HG03064 (cell line): ENCODE data around the gene PPFIA2.

ENCODE experiments used
- ATAC-seq: cut with Tn5 transposase; IDR thresholded peaks from one replicate; pipeline ENCODE4 v1.9.1; 2021; ENCODE audit warnings: low read depth; ENCODE audit not compliant: unreplicated experiment

PPFIA2 gene

GRCh38 chr12:81294325-81295190 is 464.6 kb downstream of the PPFIA2 start:
- no peak for ATAC-seq

GRCh38 chr12:81288651-81289050 is 470.5 kb downstream of the PPFIA2 start:
- ATAC-seq = no peak

- no peak for ATAC-seq
Measured at GRCh38 chr12:81284137-81284536, 475.0 kb downstream of the PPFIA2 start.

GRCh38 chr12:81274637-81275529 is 484.3 kb downstream of the PPFIA2 start:
- ATAC-seq = no peak

GRCh38 chr12:81270385-81270784 is 488.8 kb downstream of the PPFIA2 start:
- no peak for ATAC-seq

- no peak for ATAC-seq
Measured at GRCh38 chr12:81263072-81263471, 496.1 kb downstream of the PPFIA2 start.

GRCh38 chr12:81261508-81262207 is 497.5 kb downstream of the PPFIA2 start:
- ATAC-seq = no peak

GRCh38 chr12:81259360-81259759 is 499.8 kb downstream of the PPFIA2 start:
- ATAC-seq = no peak

- ATAC-seq = no peak
Measured at GRCh38 chr12:81257947-81258551, 501.1 kb downstream of the PPFIA2 start.

- ATAC-seq = no peak
Measured at GRCh38 chr12:81255947-81256346, 503.2 kb downstream of the PPFIA2 start.

GRCh38 chr12:81255456-81255855 is 503.7 kb downstream of the PPFIA2 start:
- no peak for ATAC-seq

GRCh38 chr12:81253360-81253759 is 505.8 kb downstream of the PPFIA2 start:
- ATAC-seq = no peak

- ATAC-seq = no peak
Measured at GRCh38 chr12:81252228-81252627, 506.9 kb downstream of the PPFIA2 start.

- ATAC-seq = no peak
Measured at GRCh38 chr12:81249976-81250375, 509.2 kb downstream of the PPFIA2 start.

GRCh38 chr12:81245907-81246570 is 513.1 kb downstream of the PPFIA2 start:
- no peak for ATAC-seq

- no peak for ATAC-seq
Measured at GRCh38 chr12:81245458-81245857, 513.7 kb downstream of the PPFIA2 start.

GRCh38 chr12:81231574-81232368 is 527.4 kb downstream of the PPFIA2 start:
- ATAC-seq = no peak

GRCh38 chr12:81229759-81230158 is 529.4 kb downstream of the PPFIA2 start:
- no peak for ATAC-seq

GRCh38 chr12:81224626-81225025 is 534.5 kb downstream of the PPFIA2 start:
- ATAC-seq = no peak
